NT2/D1 (cell line): ENCODE data around the gene RAB40B.

Experiments
- YY1 ChIP-seq: IDR thresholded peaks from 2 replicates; pipeline ENCODE4 v1.6.1; 2011; ENCODE audit not compliant: insufficient read length, insufficient read depth
- ZNF274 ChIP-seq: IDR thresholded peaks from 2 replicates; pipeline ENCODE4 v1.6.1; 2011; ENCODE audit warnings: mild to moderate bottlenecking, low read depth, low read length

GRCh38 chr17:82703036-82703745, 4.7 kb upstream of the RAB40B start:
- TF ChIP-seq YY1 (no peak), ZNF274 (no peak)
